Upper lobe of left lung (tissue), 6 donors: ENCODE data around the gene GRK5. TPM values are rescaled to one million over a fixed set of nuclear protein-coding genes. Genes with fewer than 3 reads are reported as not detected.

ENCODE experiments used
- ATAC-seq, 2 donors: fragments of 200-7000 bp; cut with Tn5 transposase; one replicate each; pipeline ENCODE4 v1.9.1; 2022; ENCODE audit warnings: mild to moderate bottlenecking in 2 of 2, moderate library complexity in 2 of 2; ENCODE audit not compliant: low FRiP score in 2 of 2
- DNase-seq, 2 donors: peaks; one replicate each; pipeline ENCODE4 v3.0.0-alpha.2; 2019 to 2020
- H3K27ac ChIP-seq, 4 donors: fragments of 200-600 bp; sonication (generic); one replicate each; pipeline ENCODE4 v1.5.1; 2016 to 2019
- H3K27me3 ChIP-seq, 4 donors: fragments of 200-600 bp; sonication (generic); one replicate each; pipeline ENCODE4 v1.5.1; 2017 to 2019
- H3K36me3 ChIP-seq, 4 donors: fragments of 200-600 bp; sonication (generic); one replicate each; pipeline ENCODE4 v1.5.1; 2016 to 2019
- H3K4me1 ChIP-seq, 4 donors: fragments of 200-600 bp; sonication (generic); one replicate each; pipeline ENCODE4 v1.5.1; 2018 to 2019
- H3K4me3 ChIP-seq, 4 donors: fragments of 200-600 bp; sonication (generic); one replicate each; pipeline ENCODE4 v1.5.1; 2017 to 2019; ENCODE audit warnings: mild to moderate bottlenecking in 2 of 4, moderate library complexity in 1 of 4
- H3K9me3 ChIP-seq, 4 donors: fragments of 200-600 bp; sonication (generic); one replicate each; pipeline ENCODE4 v1.5.1; 2018 to 2019
- CTCF ChIP-seq, 6 experiments: fragments of 450-650 bp in 4 of 6; fragments of 200-600 bp in 2 of 6; sonication (generic) in 2 of 6; IDR thresholded peaks; one replicate each; pipeline ENCODE4 v1.5.1; 2016 to 2019; ENCODE audit warnings: antibody characterized with exemption in 6 of 6
- EP300 ChIP-seq, 4 donors: sonication (generic); formaldehyde crosslinking; IDR thresholded peaks; one replicate each; pipeline ENCODE4 v1.5.1; 2017; ENCODE audit warnings: antibody characterized with exemption in 4 of 4, control low read depth in 2 of 4
- POLR2A ChIP-seq, 4 donors: fragments of 450-650 bp; IDR thresholded peaks; one replicate each; pipeline ENCODE4 v1.5.1; 2016 to 2017; ENCODE audit warnings: antibody characterized with exemption in 4 of 4, mild to moderate bottlenecking in 2 of 4
- POLR2AphosphoS5 ChIP-seq, 2 donors: sonication (generic); formaldehyde crosslinking; IDR thresholded peaks; one replicate each; pipeline ENCODE4 v1.5.1; 2017; ENCODE audit warnings: antibody characterized with exemption in 2 of 2
- WGBS, 2 donors: methylation state at CpG; one replicate each; pipeline ENCODE4 v1.1.5; 2017 to 2018; 5-methylcytosine and 5-hydroxymethylcytosine counted together
- total RNA-seq, 6 donors: library from RNA; depleted of rRNA in 4 of 6; stranded (reverse); fragments of >200 nt in 4 of 6; gene quantifications; one replicate each; pipeline versions ENCODE4 v1.1.0 to v1.2.1, GENCODE V29; 2016 to 2021
- donor health status: DM: no; HTN: no; CAD: no; lungs with moderate emphysema.
- donor health status: DM: no; HTN: yes; CAD: no; lungs with severe emphysema.

GRK5 gene
- total RNA-seq, 6 donors from 2014 or later = 38.6 to 80.9 (median 61.1) TPM

- ATAC-seq (peak; percentile 13 to 89), DNase-seq (no peak)
- 64 to 74% methylated on average over 11 to 16 of the region's 16 CpGs for WGBS, 2 donors
- Histone ChIP-seq H3K4me3 (no peak overlapping the region), H3K27ac (peak overlapping the region; percentile 10 to 44 (median 40)), H3K27me3 (no peaks in the 10 kb centered on the region), H3K9me3 (no peaks in the 10 kb centered on the region), H3K36me3 (no peaks in the 10 kb centered on the region), H3K4me1 (peaks cover 41 to 76% (median 71%) of the 10 kb centered on the region in 4 donors)
- TF ChIP-seq CTCF (IDR thresholded peaks at IDR 0.05) (no peak), POLR2AphosphoS5 (IDR thresholded peaks at IDR 0.05) (peak in 1 of 2 donors; percentile 4)
Measured at GRCh38 chr10:119315128-119316001, 108.0 kb downstream of the GRK5 start.

DNA sequence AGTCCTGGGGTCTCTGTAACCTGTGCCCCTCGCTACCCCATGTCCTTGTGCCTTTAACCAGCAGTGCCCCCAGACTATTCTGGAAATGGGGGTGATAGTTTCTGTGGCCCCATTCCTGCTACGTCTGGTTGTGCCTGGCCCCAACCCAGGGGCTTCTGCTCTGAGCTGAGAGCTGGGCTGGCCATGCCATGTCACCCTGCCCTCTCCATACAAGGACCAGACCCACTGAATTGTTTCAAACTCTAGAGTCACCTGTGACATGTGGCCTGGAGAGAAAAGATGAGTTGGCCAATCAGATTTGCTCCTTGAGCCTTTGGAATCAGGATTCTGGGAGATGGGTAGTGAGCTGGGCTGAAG, 108.6 kb downstream of the GRK5 start:
- Histone ChIP-seq H3K4me1 (peaks cover 36 to 76% (median 73%) of the 10 kb centered on the region in 4 donors), H3K9me3 (no peaks in the 10 kb centered on the region), H3K27me3 (no peaks in the 10 kb centered on the region), H3K4me3 (no peak overlapping the region), H3K36me3 (no peaks in the 10 kb centered on the region), H3K27ac (peak overlapping the region in 3 of 4 donors; percentile 10 to 43 (median 38))
- no peak for ATAC-seq
- 81 to 100% methylated on average over 1 to 2 of the region's 2 CpGs for WGBS, 2 donors
- DNase-seq = no peak
- TF ChIP-seq CTCF (IDR thresholded peaks at IDR 0.05) = no peak
- no peak for TF ChIP-seq EP300 (IDR thresholded peaks at IDR 0.05)
- no peak for TF ChIP-seq POLR2A (IDR thresholded peaks at IDR 0.05)
- no peak for TF ChIP-seq POLR2AphosphoS5 (IDR thresholded peaks at IDR 0.05)

DNA sequence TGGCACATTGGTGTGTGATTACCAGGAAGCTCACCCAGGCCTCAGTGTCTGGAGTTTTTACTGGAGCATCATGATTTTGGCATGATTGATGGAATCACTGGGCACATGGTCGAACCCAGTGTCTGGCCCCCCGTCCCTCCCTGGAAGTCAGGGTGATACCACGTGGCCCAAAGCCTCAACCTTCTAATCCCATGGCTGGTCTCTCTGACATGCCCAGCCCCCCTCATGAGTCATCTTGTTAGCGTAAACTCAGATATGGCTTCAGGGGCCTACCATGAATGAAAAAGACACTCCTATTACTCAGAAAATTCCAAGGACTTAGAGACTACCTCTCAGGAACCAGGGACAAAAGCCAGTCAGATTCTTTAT, 109.3 kb downstream of the GRK5 start:
- Histone ChIP-seq H3K4me1 (peaks cover 36 to 76% (median 72%) of the 10 kb centered on the region in 4 donors), H3K4me3 (no peak overlapping the region)

DNA sequence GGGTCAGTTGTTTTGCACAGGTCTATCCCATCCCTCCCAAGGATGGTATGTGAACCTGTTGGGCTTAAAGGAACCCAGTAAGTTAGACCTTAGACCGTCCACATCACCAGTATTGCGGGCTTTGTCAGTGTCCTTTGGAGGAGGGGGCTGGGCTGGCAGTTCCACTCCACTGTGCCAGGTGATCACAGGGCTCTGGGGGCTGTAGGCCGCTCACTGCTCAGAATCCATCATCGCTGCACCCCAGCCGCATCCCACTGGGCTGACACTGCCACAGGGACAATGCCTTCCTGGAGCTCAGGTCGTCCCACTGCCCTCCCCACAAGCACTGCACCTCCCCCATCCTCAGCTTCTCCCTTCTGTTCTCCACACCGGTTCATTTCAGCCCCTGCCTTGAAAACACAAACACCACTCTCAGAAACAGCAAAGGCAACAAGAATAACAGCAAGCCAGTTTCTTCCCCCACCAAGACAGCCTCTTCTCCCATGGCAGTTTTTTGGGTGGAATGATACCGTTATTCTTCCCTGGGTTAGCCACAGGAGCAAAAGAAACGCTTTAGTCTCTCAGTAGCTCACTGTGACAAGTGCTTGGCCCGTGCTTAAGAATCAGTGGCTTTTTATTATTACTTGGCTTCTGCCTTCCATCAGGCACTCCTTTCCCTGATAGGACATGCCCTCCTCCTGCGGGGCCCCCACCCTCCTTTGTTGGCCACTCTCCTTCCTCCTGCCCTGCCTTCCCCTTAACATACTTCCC, 111.2 kb downstream of the GRK5 start:
- Histone ChIP-seq H3K9me3 (no peaks in the 10 kb centered on the region), H3K27ac (peak overlapping the region in 3 of 4 donors; percentile 1 to 58 (median 36)), H3K4me3 (no peak overlapping the region), H3K36me3 (no peaks in the 10 kb centered on the region), H3K27me3 (no peaks in the 10 kb centered on the region), H3K4me1 (peaks cover 33 to 75% (median 67%) of the 10 kb centered on the region in 4 donors)
- TF ChIP-seq POLR2A (IDR thresholded peaks at IDR 0.05) (no peak), CTCF (IDR thresholded peaks at IDR 0.05) (no peak), POLR2AphosphoS5 (IDR thresholded peaks at IDR 0.05) (no peak), EP300 (IDR thresholded peaks at IDR 0.05) (no peak)
- 54 to 63% methylated on average over 11 of the region's 11 CpGs for WGBS, 2 donors
- ATAC-seq (no peak), DNase-seq (no peak)

More for the DNA sequence above, 109.3 kb downstream of the GRK5 start:
- DNase-seq (no peak), ATAC-seq (no peak)
- TF ChIP-seq EP300 (IDR thresholded peaks at IDR 0.05) (no peak), POLR2AphosphoS5 (IDR thresholded peaks at IDR 0.05) (no peak), CTCF (IDR thresholded peaks at IDR 0.05) (no peak), POLR2A (IDR thresholded peaks at IDR 0.05) (no peak)
- peak overlapping the region in 3 of 4 donors; percentile 16 to 38 (median 35) for H3K27ac ChIP-seq
- WGBS, 2 donors = 80% methylated on average over 4 of the region's 4 CpGs; no CpG with 5 or more reads in 1 of the 2 donors
- no peaks in the 10 kb centered on the region for H3K27me3 ChIP-seq
- H3K36me3 ChIP-seq = no peaks in the 10 kb centered on the region
- no peaks in the 10 kb centered on the region for H3K9me3 ChIP-seq
